ENCODE measurements around the gene VTCN1.

VTCN1 gene

DNA sequence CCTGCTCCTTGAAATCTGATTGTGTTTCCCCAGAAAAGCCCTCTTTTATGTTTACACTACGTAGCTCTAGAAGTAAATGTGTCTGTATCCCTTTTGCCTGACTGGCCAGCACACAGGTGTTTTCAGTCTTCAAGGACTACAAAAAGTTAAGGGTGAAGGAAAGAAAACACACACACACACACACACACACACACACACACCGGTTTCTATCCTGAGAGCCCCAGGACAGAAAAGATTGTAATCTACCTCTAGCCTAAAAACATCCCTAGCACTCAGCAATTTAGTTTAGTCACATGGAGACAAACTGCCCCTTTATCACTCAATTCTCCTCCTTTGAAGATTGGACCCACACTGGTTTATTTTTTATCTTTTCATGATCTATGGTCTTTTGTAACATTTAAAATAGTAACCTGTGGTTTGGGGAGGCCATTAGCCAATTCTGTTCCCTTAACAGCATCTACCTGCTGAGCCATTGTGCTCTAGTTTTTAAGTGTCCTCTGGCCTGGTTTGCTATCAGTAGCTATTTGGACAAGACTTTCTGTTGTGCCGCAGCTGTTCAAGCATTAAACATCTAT, 73.4 kb downstream of the VTCN1 start:
- TF ChIP-seq CTCF (IDR thresholded peaks at IDR 0.05; ENCODE audit: insufficient read depth, low read length, poor library complexity, severe bottlenecking): no peak

DNA sequence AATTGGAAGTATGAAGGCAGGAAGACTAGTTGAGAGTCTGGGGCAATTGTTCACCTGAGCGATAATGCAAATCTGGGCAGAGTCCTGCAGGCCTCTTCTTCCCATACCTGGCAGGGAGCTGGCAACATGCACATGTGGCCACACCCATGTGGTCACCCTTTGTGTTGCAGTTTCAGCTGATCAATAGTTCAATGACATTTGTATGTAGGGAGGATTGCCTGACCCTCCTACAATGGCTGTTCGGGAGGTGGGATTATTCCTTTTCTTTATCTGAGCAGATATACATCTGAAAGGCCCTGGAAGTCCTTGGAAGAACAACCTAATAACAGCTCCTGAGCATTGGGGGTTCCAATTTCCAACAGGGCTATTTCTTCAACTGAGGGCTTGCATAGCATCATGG, 74.0 kb downstream of the VTCN1 start:
- TF ChIP-seq CTCF (IDR thresholded peaks at IDR 0.05; ENCODE audit: insufficient read depth, low read length, poor library complexity, severe bottlenecking): no peak
- no peaks in the 10 kb centered on the region; the same call in 1 of the 2 replicates for H3K27me3 ChIP-seq (replicated peaks; ENCODE audit: control insufficient read depth, insufficient read depth, low read length)
- no peak overlapping the region for H3K4me3 ChIP-seq (replicated peaks; ENCODE audit: low read depth, low read length)
- DNase-seq (ENCODE audit: extremely low read depth, insufficient read length): no peak
- no peaks in the 10 kb centered on the region for H3K36me3 ChIP-seq (ENCODE audit: control insufficient read depth, insufficient read depth, low read length)

More for the DNA sequence above, 73.4 kb downstream of the VTCN1 start:
- Histone ChIP-seq H3K36me3 (ENCODE audit: control insufficient read depth, insufficient read depth, low read length) (no peaks in the 10 kb centered on the region), H3K27me3 (replicated peaks; ENCODE audit: control insufficient read depth, insufficient read depth, low read length) (no peaks in the 10 kb centered on the region; the same call in none of the 2 replicates), H3K4me3 (replicated peaks; ENCODE audit: low read depth, low read length) (no peak overlapping the region)
- DNase-seq (ENCODE audit: extremely low read depth, insufficient read length): no peak

- DNase-seq (ENCODE audit: extremely low read depth, insufficient read length): no peak
- TF ChIP-seq CTCF (IDR thresholded peaks at IDR 0.05; ENCODE audit: insufficient read depth, low read length, poor library complexity, severe bottlenecking): no peak
- Histone ChIP-seq H3K4me3 (replicated peaks; ENCODE audit: low read depth, low read length) (no peak overlapping the region), H3K36me3 (ENCODE audit: control insufficient read depth, insufficient read depth, low read length) (no peaks in the 10 kb centered on the region), H3K27me3 (replicated peaks; ENCODE audit: control insufficient read depth, insufficient read depth, low read length) (no peaks in the 10 kb centered on the region; the same call in 1 of the 2 replicates)
These were observed 75.4 kb downstream of the VTCN1 start for GRCh38 chr1:117135329-117135728.

DNA sequence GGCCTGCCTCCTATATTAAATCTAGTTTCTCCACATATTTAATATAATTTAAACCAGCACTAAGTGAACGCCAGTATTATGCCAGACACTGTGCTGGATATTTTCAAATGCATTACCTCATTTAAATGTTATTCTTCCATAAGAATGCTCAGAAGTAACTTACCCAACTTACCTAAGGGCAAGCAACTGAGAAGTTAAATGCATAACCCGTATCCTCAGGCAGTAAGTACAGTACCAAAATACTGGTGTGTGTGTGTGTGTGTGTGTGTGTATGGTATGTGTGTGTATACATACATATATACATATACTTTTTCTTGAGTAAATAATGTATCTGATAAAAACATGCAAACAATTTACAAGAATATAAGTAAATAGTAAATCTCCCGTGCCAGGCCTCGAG, 80.2 kb downstream of the VTCN1 start:
- Histone ChIP-seq H3K36me3 (ENCODE audit: control insufficient read depth, insufficient read depth, low read length) (no peaks in the 10 kb centered on the region), H3K4me3 (replicated peaks; ENCODE audit: low read depth, low read length) (no peak overlapping the region), H3K27me3 (replicated peaks; ENCODE audit: control insufficient read depth, insufficient read depth, low read length) (no peaks in the 10 kb centered on the region; the same call in 1 of the 2 replicates)
- no peak for TF ChIP-seq CTCF (IDR thresholded peaks at IDR 0.05; ENCODE audit: insufficient read depth, low read length, poor library complexity, severe bottlenecking)
- DNase-seq (ENCODE audit: extremely low read depth, insufficient read length): no peak

- TF ChIP-seq CTCF (IDR thresholded peaks at IDR 0.05; ENCODE audit: insufficient read depth, low read length, poor library complexity, severe bottlenecking): peak; percentile 49
- Histone ChIP-seq H3K27me3 (replicated peaks; ENCODE audit: control insufficient read depth, insufficient read depth, low read length) (no peaks in the 10 kb centered on the region; the same call in none of the 2 replicates), H3K36me3 (ENCODE audit: control insufficient read depth, insufficient read depth, low read length) (no peaks in the 10 kb centered on the region), H3K4me3 (replicated peaks; ENCODE audit: low read depth, low read length) (no peak overlapping the region)
- DNase-seq (ENCODE audit: extremely low read depth, insufficient read length): no peak
These were observed 82.2 kb downstream of the VTCN1 start for GRCh38 chr1:117128323-117129079.
